ENCODE results near the gene GALT. TPM values are rescaled to one million over a fixed set of nuclear protein-coding genes. Genes with fewer than 3 reads are reported as not detected.

GALT gene
- total and polyA plus RNA-seq, 7 experiments from 2014 or later: 57.6 to 217 (median 158) TPM

DNA sequence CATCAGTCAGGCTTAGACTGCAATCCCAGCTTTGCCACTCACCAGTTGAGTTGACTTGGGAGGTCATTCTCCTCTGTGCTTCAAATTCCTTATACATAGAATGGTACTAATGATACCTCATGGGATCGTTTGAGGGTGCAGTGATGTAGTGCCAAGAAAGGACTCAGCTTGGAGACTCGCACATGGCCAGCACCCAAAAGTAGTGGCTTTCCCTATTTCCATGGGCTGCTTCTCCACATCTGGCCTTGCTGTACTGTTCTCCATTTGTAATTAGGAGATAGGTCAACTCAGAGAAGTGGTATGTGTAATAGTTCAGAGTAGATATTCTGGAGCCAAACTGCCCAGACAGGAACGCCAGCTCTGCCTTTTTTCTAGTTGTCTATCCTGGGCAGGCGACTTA, 39.1 kb downstream of the GALT start:
- H3K4me1 Mint-ChIP-seq: no peaks in the 10 kb centered on the region
- peaks cover 0 to 7% (median 0%) of the 10 kb centered on the region in 5 donors for H3K27me3 Mint-ChIP-seq
- no peak overlapping the region for H3K4me3 Mint-ChIP-seq
- ATAC-seq: no peak
- peaks cover 0 to 5% (median 2%) of the 10 kb centered on the region in 5 donors for H3K36me3 Mint-ChIP-seq
- ChIA-PET POLR2A (interaction anchor here (0.7 kb wide), 1 partner anchor 22 kb away, joined by 3 read pairs; no protein-coding TSS in a partner anchor), CTCF (no interaction called here)
- no peak overlapping the region for H3K4me3 ChIP-seq (ENCODE audit: low read length)
- H3K9me3 ChIP-seq (ENCODE audit: control insufficient read depth in 2 of 3, low read length in 3 of 3): no peaks in the 10 kb centered on the region
- no peaks in the 10 kb centered on the region for H3K27me3 ChIP-seq (ENCODE audit: control insufficient read depth in 2 of 2, insufficient read depth in 2 of 2, low read length in 2 of 2)
- H3K27ac Mint-ChIP-seq: no peak overlapping the region
- no peaks in the 10 kb centered on the region for H3K36me3 ChIP-seq (ENCODE audit: control insufficient read depth in 2 of 3, insufficient read depth in 3 of 3, low read length in 3 of 3)
- no peak for DNase-seq
- intact Hi-C loops (cut with micrococcal nuclease): no loop called here
- no peaks in the 10 kb centered on the region for H3K4me1 ChIP-seq (ENCODE audit: control insufficient read depth in 2 of 2, insufficient read depth in 2 of 2, low read length in 2 of 2)
- no peaks in the 10 kb centered on the region for H3K9me3 Mint-ChIP-seq
- H3K27ac ChIP-seq (ENCODE audit: low read depth, low read length): no peak overlapping the region

GRCh38 chr9:34686231-34686630, 39.8 kb downstream of the GALT start:
- intact Hi-C loops (cut with micrococcal nuclease): no loop called here
- Histone ChIP-seq H3K27me3 (ENCODE audit: control insufficient read depth in 2 of 2, insufficient read depth in 2 of 2, low read length in 2 of 2) (no peaks in the 10 kb centered on the region), H3K9me3 (ENCODE audit: control insufficient read depth in 2 of 3, low read length in 3 of 3) (no peaks in the 10 kb centered on the region), H3K4me1 (ENCODE audit: control insufficient read depth in 2 of 2, insufficient read depth in 2 of 2, low read length in 2 of 2) (no peaks in the 10 kb centered on the region), H3K4me3 (ENCODE audit: low read length) (no peak overlapping the region), H3K36me3 (ENCODE audit: control insufficient read depth in 2 of 3, insufficient read depth in 3 of 3, low read length in 3 of 3) (no peaks in the 10 kb centered on the region), H3K27ac (ENCODE audit: low read depth, low read length) (no peak overlapping the region)
- H3K9me3 Mint-ChIP-seq: no peaks in the 10 kb centered on the region
- POLR2A ChIA-PET: interaction anchor here (0.7 kb wide), 1 partner anchor 23 kb away, joined by 3 read pairs; no protein-coding TSS in a partner anchor
- peaks cover 0 to 7% (median 0%) of the 10 kb centered on the region in 5 donors for H3K27me3 Mint-ChIP-seq
- H3K4me1 Mint-ChIP-seq: peaks cover 0 to under 1% (median 0%) of the 10 kb centered on the region in 7 donors
- H3K27ac Mint-ChIP-seq: no peak overlapping the region
- ATAC-seq (no peak), DNase-seq (no peak)
- CTCF ChIA-PET: interaction anchor here (0.5 kb wide), 1 partner anchor 12 kb away, joined by 3 read pairs; no protein-coding TSS in a partner anchor
- no peak overlapping the region for H3K4me3 Mint-ChIP-seq
- no peaks in the 10 kb centered on the region for H3K36me3 Mint-ChIP-seq

- no peak overlapping the region for H3K4me3 Mint-ChIP-seq
- CTCF ChIA-PET: interaction anchor here (0.5 kb wide), 1 partner anchor 12 kb away, joined by 3 read pairs; no protein-coding TSS in a partner anchor
- no peak overlapping the region for H3K27ac ChIP-seq (ENCODE audit: low read depth, low read length)
- intact Hi-C loops (cut with micrococcal nuclease): no loop called here
- H3K36me3 ChIP-seq (ENCODE audit: control insufficient read depth in 2 of 3, insufficient read depth in 3 of 3, low read length in 3 of 3): no peaks in the 10 kb centered on the region
- ATAC-seq (no peak), DNase-seq (no peak)
- H3K4me1 Mint-ChIP-seq: peaks cover 0 to 2% (median 0%) of the 10 kb centered on the region in 7 donors
- peaks cover 0 to 7% (median 0%) of the 10 kb centered on the region in 5 donors for H3K27me3 Mint-ChIP-seq
- POLR2A ChIA-PET: no interaction called here
- H3K9me3 Mint-ChIP-seq: no peaks in the 10 kb centered on the region
- H3K27me3 ChIP-seq (ENCODE audit: control insufficient read depth in 2 of 2, insufficient read depth in 2 of 2, low read length in 2 of 2): no peaks in the 10 kb centered on the region
- no peak overlapping the region for H3K4me3 ChIP-seq (ENCODE audit: low read length)
- no peaks in the 10 kb centered on the region for H3K4me1 ChIP-seq (ENCODE audit: control insufficient read depth in 2 of 2, insufficient read depth in 2 of 2, low read length in 2 of 2)
- no peak overlapping the region for H3K27ac Mint-ChIP-seq
- no peaks in the 10 kb centered on the region for H3K9me3 ChIP-seq (ENCODE audit: control insufficient read depth in 2 of 3, low read length in 3 of 3)
- no peaks in the 10 kb centered on the region for H3K36me3 Mint-ChIP-seq
Observed at GRCh38 chr9:34686732-34687131, 40.3 kb downstream of the GALT start.

- POLR2A ChIA-PET: no interaction called here
- Mint-ChIP-seq H3K9me3 (no peaks in the 10 kb centered on the region), H3K4me1 (peaks cover 0 to 2% (median 0%) of the 10 kb centered on the region in 7 donors), H3K27me3 (peaks cover 0 to 7% (median 0%) of the 10 kb centered on the region in 5 donors), H3K27ac (peak overlapping the region in 1 of 9 donors; percentile 16), H3K36me3 (no peaks in the 10 kb centered on the region), H3K4me3 (no peak overlapping the region)
- ATAC-seq: no peak
- no peak overlapping the region for H3K27ac ChIP-seq (ENCODE audit: low read depth, low read length)
- no peaks in the 10 kb centered on the region for H3K27me3 ChIP-seq (ENCODE audit: control insufficient read depth in 2 of 2, insufficient read depth in 2 of 2, low read length in 2 of 2)
- CTCF ChIA-PET: no interaction called here
- no peak for DNase-seq
- no peaks in the 10 kb centered on the region for H3K4me1 ChIP-seq (ENCODE audit: control insufficient read depth in 2 of 2, insufficient read depth in 2 of 2, low read length in 2 of 2)
- no peaks in the 10 kb centered on the region for H3K9me3 ChIP-seq (ENCODE audit: control insufficient read depth in 2 of 3, low read length in 3 of 3)
- H3K36me3 ChIP-seq (ENCODE audit: control insufficient read depth in 2 of 3, insufficient read depth in 3 of 3, low read length in 3 of 3): no peaks in the 10 kb centered on the region
- intact Hi-C loops (cut with micrococcal nuclease): no loop called here
- no peak overlapping the region for H3K4me3 ChIP-seq (ENCODE audit: low read length)
Observed at GRCh38 chr9:34687276-34688030, 41.0 kb downstream of the GALT start.

GRCh38 chr9:34688329-34689115, 42.0 kb downstream of the GALT start:
- ChIA-PET CTCF (no interaction called here), POLR2A (no interaction called here)
- no peaks in the 10 kb centered on the region for H3K9me3 Mint-ChIP-seq
- H3K4me1 Mint-ChIP-seq: peaks cover 0 to 2% (median 0%) of the 10 kb centered on the region in 7 donors
- intact Hi-C loops (cut with micrococcal nuclease): no loop called here
- no peak for DNase-seq
- no peaks in the 10 kb centered on the region for H3K27me3 ChIP-seq (ENCODE audit: control insufficient read depth in 2 of 2, insufficient read depth in 2 of 2, low read length in 2 of 2)
- H3K36me3 ChIP-seq (ENCODE audit: control insufficient read depth in 2 of 3, insufficient read depth in 3 of 3, low read length in 3 of 3): no peaks in the 10 kb centered on the region
- no peaks in the 10 kb centered on the region for H3K36me3 Mint-ChIP-seq
- no peaks in the 10 kb centered on the region for H3K4me1 ChIP-seq (ENCODE audit: control insufficient read depth in 2 of 2, insufficient read depth in 2 of 2, low read length in 2 of 2)
- H3K27ac ChIP-seq (ENCODE audit: low read depth, low read length): no peak overlapping the region
- H3K27me3 Mint-ChIP-seq: peaks cover 0 to 7% (median 0%) of the 10 kb centered on the region in 5 donors
- H3K9me3 ChIP-seq (ENCODE audit: control insufficient read depth in 2 of 3, low read length in 3 of 3): no peaks in the 10 kb centered on the region
- ATAC-seq: no peak
- H3K4me3 ChIP-seq (ENCODE audit: low read length): no peak overlapping the region
- H3K4me3 Mint-ChIP-seq: no peak overlapping the region
- no peak overlapping the region for H3K27ac Mint-ChIP-seq

- Mint-ChIP-seq H3K27ac (no peak overlapping the region), H3K9me3 (no peaks in the 10 kb centered on the region), H3K4me3 (no peak overlapping the region), H3K4me1 (peaks cover 0 to 2% (median 0%) of the 10 kb centered on the region in 7 donors), H3K27me3 (peaks cover 0 to 7% (median 3%) of the 10 kb centered on the region in 5 donors), H3K36me3 (no peaks in the 10 kb centered on the region)
- Histone ChIP-seq H3K9me3 (ENCODE audit: control insufficient read depth in 2 of 3, low read length in 3 of 3) (no peaks in the 10 kb centered on the region), H3K4me1 (ENCODE audit: control insufficient read depth in 2 of 2, insufficient read depth in 2 of 2, low read length in 2 of 2) (no peaks in the 10 kb centered on the region), H3K4me3 (ENCODE audit: low read length) (no peak overlapping the region), H3K36me3 (ENCODE audit: control insufficient read depth in 2 of 3, insufficient read depth in 3 of 3, low read length in 3 of 3) (no peaks in the 10 kb centered on the region), H3K27me3 (ENCODE audit: control insufficient read depth in 2 of 2, insufficient read depth in 2 of 2, low read length in 2 of 2) (no peaks in the 10 kb centered on the region), H3K27ac (ENCODE audit: low read depth, low read length) (no peak overlapping the region)
- ChIA-PET POLR2A (no interaction called here), CTCF (no interaction called here)
- intact Hi-C loops (cut with micrococcal nuclease): no loop called here
- no peak for ATAC-seq
- DNase-seq: no peak
Observed at GRCh38 chr9:34689116-34689470, 42.6 kb downstream of the GALT start.

Measured in naive thymus-derived CD4-positive, alpha-beta T cell (primary cell).